Activated CD8-positive, alpha-beta memory T cell treated with anti-CD3 and anti-CD28 coated beads for 1 hour (primary cell): ENCODE results near the gene CPNE7.

Experiments used
- DNase-seq, 2 donors: peaks; one replicate each; pipeline ENCODE4 v3.0.0-alpha.2; 2020; ENCODE audit warnings: low read depth in 1 of 2; ENCODE audit errors: extremely low read depth in 1 of 2

The CPNE7 gene

DNA sequence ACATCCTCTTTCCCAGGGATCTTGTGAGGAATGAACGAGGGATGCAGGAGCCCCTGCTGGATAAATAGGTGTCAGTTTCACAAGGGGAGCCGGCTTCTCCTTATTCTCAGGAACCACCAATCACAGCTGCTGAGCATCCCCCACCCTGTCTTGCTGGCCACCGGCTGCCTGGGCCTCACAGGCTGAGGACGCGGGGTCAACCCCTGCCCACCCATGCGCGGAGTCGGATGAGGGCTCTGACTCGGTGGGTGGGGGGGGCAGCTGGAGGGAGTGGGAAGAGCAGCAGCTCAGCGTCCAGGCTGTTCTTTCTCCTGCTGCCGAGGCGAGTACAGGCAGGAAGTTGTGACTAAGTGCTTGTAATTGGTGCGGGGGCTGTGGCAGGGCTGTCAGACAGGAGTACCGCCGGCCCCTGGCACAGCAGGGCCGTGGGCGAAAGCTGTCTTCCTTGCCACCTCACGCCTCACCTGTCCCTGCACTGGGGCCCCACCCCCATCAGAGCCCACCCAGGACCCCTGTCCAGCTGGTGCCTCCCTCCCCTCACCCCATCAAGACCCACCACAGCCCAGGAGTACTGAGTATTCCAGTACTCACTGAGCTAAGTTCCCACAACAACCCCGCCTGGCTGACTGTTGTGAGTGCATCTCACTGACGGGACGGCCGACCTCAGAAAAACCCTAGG is 26.9 kb downstream of the CPNE7 start:
- peak; percentile 30 to 36 for DNase-seq

DNA sequence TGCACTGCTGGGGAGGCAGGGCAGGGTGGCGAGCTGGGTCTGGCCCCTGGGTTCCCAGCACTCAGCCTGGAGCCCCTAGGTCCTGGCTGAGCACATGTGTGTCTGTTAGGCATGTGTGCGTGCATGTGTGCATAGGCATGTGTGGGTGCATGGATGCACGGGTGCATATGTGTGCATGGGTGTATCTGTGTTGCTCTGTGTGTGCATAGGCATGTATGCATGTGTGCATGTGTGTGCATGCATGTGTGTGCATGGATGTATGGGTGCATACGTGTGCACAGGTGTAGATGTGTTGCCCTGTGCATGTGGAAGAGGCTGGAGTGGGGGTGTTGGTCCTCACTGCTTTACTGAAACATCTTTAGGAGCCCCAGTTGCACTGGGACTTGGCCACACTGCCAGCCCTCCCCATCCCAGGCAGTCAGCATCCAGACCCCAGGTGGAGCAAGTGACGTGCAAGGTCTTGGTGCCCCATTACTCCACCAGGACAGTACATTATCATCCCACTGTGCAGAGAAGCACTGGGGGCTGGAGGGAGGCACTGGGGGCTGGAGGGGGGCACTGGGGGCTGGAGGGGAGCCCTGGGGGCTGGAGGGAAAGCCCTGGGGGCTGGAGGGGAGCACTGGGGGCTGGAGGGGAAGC is 27.5 kb downstream of the CPNE7 start:
- no peak for DNase-seq

DNA sequence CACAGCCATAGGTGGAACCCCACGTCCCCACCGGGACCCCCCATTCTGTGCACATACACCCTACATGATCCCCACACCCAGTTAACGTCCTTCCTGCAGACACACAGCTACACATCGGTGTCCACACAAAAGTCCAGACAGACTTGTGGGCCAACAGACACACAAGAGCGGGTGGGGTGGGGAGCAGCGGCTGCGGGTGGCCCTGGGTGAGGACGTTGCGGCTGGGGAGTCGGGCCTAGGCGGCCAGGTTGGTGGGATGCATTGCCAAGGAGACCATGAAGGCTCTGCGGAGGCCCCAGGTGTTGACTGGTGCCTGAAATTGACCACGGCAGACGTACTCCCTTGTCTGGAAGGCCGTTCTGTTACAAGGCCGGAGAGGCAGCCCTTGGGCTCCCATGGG is 29.2 kb downstream of the CPNE7 start:
- DNase-seq, result no peak

DNA sequence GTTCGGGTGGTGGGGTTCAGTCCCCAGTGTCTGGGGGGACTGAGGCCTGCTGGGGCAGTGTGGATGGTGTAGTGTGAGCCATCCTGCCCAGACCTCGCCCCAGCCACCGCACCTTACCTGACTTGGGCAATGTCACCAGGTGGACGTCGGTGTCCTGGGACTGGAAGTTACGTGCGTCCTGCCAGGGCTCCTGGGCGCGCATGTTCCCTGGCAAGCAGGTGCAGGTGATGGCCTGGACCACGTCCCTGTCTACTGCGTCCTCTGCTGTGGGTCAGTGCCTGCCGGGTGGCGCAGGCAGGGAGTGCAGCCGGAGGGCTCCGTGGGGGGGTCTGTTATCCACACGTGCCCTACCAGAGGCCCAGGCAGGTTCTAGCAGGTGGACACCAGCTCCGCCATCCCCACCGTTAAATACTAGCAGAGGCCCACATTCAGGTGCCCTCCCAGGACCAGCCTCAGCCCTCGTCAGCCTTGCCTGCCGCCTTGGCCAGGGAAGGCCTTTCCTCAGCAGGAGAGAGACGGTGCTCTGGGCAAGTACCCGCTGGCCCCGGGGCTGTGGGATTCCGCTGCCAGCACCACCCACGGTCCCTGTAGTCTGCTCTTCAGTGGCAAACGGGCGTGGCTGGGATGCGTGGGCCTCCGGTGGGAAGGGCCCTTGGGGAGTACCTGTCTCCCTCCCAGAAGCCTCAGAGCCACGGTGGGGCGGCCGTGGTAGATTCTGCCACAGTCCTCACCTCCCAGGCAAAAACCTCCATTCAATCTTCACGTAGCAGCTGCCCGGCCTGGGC is 29.8 kb downstream of the CPNE7 start:
- no peak for DNase-seq

DNA sequence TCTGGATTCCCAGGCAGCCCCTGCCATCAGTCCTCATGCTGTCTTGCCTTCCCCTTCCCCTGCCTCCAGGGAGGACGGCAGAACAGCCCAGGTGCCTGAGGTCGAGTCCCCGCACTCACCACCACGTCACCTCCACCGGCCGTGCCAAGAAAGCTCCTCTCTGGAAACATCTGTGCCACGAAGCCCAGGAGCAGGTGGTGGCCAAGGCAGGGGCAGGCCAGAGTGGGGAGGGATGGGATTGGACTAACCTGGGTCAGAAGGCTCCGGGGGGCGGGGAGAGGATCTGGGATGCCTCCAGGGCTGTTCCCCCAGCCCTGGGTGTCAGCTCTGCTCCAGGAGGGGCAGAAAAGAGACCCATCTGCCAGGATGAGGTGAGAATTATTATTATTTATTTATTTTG is 30.4 kb downstream of the CPNE7 start:
- DNase-seq, result no peak

DNA sequence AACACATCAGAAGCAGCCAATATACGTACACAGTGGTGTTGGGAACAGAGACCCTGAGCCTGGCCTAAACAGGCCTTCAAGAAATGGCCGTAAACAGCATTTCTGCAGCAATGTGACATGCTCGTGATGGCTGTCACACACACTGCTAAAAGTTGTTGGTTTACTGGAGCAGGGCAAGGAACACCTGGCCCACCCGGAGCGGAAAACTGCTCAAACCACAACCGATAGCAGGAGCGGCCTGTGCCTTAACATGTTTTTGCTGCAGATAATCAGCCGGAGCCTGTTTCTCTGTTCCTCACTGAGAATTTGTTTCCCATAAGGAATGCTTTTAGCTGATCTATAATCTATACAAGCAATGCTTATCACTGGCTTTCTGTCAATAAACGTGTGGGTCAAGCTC is 31.9 kb downstream of the CPNE7 start:
- DNase-seq, result no peak

DNA sequence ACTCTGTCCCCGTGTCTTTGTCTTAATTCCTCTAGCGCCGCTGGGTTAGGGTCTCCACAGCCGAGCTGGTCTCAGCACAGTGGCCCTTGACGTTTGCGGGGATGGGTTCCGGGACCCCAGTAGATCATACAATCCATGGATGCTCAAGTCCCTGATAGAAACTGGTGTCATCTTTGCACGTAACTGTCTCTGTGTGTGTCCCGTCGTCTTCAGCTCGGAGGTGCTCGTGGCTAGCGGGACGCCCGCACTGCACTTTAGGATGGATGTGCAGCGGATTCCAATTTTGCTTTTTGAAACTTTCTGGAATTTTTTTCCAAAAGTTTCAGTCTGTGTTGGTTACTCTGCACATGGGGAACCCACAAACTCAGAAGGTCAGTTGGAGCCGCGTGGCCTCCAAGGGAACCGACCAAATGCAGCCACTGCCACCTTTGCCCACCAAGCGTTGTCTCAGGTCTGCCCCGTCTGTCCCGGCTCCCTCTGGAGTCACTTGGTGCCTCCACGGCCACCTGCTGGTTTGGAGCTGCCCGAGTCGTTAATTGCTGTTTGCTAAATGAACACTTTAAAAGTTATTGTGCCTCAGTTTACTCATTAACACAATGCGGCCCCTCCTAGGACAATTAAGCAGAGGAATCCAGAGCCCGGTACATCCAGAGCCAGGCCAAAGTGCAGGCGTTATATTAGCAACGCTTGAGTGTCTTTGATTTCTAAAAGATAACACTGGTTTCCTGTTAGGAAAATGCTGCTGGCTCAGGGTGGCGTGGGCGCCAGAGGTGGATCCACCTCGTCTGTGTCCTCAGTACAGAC is 32.6 kb downstream of the CPNE7 start:
- DNase-seq, result no peak

DNA sequence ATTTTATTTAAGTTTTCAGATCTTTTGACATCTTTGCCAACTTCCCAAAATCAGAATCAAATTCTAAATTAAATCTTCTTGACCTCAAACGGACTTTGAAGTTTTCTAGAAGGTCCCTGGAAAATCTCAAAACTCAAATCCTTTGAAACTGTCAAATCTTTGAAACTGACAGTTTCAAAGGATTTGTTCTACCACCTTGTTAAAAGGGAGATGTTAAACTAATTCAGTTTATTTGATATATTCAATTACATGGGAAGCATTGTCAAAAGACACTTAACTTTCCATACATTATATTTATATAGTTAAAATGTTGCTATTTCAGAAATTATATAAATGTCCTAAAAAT is 34.5 kb downstream of the CPNE7 start:
- no peak for DNase-seq

DNA sequence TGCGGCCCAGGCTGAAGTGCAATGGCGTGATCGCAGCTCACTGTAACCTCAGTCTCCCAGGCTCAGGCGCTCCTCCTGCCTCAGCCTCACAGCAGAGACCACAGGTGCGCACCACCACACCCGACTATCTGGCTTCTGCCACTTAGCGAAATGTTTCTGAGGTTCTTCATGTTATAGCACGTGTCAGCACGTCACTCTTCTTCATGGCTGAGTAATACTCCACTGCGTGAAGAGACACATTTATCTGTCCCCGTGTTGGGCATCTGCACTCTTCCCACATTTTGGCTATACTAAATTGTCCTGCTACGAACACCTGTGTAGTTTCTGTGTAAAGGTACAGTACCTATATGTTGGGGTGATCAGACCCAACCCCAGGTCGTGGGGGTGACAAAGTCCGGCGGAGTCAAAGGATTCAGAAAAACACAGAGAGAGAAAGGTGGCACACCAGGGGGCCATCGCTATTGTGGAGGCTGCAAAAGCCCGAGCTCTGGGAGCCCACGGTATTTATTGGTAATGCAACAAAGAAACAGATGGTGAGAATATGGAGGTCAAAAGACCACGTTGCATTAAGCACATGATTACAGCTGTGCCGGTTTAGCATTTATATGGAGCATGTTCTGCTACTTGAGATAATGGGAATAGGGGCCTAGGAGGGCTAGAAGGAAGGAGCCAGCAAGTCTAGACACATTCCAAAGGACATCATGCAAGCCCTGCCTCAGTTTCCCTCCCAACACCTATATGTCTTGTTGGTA is 37.0 kb downstream of the CPNE7 start:
- no peak for DNase-seq

DNA sequence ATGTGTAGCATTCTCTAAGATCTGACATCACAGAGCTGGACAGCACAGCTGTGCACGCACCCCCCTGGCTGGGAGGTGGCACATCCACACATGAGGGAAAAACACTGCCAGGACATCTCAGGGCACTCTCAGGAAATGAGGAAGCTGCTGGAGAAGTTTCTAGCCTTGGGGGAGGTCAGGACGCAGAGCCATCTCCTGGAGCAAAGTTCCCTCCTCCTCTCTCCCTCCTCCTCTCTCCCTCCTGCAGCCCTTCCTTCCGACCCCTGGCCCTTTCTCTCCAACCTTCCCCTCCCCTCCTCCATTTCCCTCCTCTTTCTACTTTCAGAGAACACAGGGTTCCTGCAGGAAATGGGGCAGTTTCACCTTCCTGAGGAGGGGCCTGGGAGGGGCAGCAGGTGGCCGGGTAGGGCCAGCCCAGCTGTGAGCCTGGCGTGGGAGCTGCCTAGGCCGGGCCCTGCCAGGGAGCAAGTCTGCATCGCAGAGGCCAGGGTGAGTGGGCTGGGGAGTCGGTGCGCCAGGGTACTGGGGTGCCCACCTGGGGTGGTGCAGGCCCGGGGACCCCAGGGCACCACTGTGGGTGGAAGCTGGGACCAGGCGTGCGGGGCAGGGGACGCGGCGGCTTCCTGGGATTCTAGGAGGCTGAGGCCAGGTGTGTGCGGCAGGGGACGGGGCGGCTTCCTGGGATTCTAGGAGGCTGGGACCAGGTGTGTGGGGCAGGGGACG is 37.8 kb downstream of the CPNE7 start, which contains the start of gene DPEP1:
Gene DPEP1 (plus strand): TSS at position 412 of the 723 bp plus-strand sequence. CDS start 16,769 bp downstream, outside the sequence.
- DNase-seq, result no peak

DNA sequence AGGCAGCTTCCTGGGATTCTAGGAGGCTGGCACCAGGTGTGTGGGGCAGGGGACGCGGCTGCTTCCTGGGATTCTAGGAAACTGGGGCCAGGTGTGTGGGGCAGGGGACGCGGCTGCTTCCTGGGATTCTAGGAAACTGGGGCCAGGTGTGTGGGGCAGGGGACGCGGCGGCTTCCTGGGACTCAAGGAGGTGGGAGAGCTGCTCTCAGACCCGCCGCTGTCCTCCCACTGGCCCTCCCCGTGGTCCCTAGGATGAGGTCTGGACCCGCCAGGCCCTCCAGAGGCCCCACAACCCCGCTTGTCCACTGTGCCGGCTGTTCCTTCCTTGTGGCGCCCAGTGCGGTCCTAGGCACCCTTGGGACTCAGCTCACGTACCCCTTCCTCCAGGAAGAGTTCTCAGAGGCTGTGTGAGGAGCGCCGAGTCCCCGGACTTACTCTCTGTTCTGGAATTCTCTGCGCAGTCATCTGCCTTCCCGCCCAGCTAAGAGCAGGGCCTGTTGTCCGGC is 38.4 kb downstream of the CPNE7 start:
- DNase-seq, result no peak

DNA sequence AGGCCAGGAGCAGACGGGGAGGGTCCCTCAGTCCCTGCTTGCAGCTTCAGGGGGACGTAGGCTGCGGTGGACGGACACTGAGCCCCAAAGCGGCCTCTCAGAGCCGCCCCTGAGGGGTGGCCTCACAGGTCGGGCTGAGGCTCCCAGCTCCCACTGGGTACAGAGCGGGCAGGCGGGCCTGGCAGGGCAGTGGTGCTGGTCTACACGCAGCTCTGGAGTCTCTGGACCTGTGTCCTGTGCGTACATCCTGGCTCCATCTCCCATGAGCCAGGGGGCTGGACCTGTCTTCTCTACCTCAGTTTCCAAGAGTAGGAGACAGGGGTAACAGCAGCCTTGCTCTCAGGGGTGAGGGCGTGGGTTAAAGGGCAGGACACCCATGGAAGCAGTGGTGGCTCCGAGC is 39.6 kb downstream of the CPNE7 start:
- no peak for DNase-seq

DNA sequence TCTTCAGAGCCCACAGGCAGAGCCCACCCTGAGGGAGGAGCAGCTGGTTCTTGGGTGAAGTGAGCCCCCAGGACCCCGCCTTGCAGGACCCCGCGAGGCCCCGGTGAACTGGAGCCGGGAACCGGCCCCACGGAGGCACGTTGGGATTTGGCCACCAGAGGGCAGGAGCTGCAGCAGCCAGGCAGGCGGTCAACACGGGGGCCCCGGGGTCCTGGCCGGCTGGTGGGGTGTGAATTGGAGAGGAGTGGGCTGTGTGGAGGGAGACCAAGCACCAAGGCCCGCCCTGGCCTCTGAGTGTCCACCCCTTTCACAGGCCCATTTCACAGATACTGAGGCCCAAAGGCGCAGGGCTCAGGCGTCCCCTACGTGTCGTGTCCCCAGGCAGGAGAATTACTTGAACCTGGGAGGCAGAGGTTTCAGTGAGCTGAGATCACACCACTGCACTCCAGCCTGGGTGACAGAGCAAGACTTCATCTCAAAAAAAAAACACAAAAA is 40.1 kb downstream of the CPNE7 start:
- peak in 1 of 2 donors; percentile 11 for DNase-seq

DNA sequence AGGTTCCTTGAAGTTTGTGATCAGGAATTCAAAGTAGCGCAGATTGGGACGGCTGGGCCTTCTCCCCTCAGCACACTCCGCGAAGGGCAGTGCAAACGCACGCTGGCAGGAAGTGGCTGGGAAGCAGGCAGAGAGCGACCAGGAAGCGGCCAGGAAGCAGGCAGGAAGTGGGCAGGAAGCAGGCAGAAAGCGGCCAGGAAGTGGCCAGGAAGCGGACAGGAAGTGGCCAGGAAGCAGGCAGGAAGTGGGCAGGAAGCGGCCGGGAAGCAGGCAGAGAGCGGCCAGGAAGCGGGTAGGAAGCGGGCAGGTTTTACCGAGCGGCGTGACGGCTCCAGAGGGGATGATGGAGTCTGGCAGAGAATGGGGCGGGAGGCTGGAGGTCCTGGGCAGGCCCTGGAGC is 41.1 kb downstream of the CPNE7 start:
- DNase-seq, result no peak

DNA sequence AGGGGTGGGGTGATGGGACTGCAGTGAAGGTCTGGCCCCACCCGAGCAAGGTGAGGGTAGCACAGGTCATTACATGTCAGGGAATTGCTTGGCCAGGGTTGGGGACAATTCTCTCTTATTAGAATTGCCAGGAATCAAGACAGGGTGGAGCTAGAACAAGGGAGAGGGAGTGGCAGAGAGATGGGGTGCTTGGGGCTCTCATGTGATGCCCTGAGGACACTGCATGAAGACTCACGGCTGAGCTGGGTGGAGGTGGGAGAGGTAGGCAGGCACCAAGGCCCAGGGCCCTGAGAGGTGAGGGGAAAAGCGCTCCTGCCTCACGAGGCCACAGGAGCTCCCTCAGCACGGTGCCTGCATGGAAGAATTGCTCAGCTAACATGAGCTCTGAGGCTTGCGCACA is 41.5 kb downstream of the CPNE7 start:
- DNase-seq, result no peak

DNA sequence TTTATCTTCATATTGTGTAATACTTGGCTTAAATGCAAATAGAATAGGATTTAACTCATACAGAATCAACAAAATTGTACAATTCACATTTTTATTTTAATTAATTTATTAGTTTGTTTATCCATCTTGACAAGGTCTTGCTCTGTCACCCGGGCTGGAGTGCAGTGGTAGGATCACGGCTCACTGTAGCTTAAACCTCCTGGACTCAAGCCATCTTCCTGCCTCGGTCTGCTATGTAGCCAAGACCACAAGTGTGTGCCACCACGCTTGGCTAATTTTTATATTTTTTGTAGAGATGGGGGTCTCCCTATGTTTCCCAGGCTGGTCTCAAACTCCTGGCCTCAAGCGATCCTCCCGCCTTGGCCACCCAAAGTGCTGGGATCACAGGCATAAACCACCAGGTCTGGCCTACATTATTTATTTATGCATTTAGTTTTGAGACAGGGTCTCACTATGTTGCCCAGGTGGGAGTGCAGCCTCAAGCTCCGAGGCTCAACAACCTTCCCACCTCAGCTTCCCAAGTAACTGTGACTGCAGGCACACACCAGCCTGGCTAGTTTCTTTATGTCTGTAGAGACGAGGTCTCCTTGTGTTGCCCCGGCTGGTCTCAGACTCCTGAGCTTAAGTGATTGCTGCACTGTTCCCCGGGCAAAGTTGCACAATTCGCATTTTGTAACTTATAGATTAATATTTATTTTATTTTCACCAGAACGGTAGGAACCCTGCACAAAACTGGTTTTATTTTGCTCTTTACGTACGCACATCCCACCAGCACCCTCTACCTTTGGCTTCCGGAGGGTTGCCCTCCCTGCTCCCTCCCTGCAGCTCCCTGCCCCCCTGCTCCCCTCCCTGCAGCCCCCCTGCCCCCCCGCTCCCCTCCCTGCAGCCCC is 42.8 kb downstream of the CPNE7 start:
- DNase-seq, result no peak

DNA sequence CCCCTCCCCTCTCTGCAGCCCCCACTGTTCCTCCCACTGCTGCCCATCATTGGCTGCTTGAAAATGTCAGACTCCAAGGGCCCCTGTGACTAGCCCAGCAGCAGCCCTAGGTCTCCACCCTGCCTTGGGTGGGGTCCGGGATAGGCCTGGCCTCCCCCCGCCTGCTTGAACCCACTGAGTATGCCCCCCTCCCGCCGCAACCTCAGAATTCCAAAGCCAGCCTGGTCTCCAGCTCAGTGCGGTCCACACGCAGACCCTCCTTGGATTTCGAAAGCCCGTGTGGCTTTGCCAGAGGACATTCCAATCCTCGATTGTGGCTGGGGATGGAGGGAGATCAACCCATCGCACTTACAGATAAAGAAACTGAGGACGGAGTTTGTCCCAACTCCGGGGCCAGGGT is 44.3 kb downstream of the CPNE7 start:
- no peak for DNase-seq

DNA sequence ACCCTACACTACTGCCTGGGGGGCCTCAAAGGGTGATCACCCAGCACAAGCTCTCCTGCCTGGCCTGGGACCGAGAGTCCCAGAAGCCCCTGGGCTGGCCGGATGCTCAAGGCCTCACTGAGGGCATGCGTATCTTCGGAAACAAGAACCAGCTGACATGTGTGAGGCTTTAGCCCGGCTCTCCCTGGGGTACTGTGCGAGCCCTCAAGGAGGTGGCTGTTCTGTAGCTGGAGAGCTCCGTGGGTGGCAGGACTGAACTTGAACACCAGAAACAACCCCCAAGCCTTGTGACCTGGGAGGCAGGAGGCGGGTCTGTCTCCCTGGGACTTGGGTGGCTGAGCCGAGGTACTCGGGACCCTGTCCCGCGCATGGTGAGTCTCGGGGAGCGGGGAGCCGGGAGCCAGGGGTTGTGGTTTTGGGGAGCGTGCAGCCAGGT is 44.9 kb downstream of the CPNE7 start:
- DNase-seq, result no peak
